Lower lobe of right lung (tissue), 2 donors: ENCODE data around the gene NEMF. TPM values are rescaled to one million over a fixed set of nuclear protein-coding genes. Genes with fewer than 3 reads are reported as not detected.
"Not testable (repeated sequence)": the region's sequence is repeated elsewhere in the genome, so short reads cannot be mapped to it uniquely, and the experiment has no call there.

Source experiments
- ATAC-seq, 2 donors: fragments of 200-7000 bp; cut with Tn5 transposase; one replicate each; pipeline ENCODE4 v1.9.1; 2020 to 2022; ENCODE audit warnings: mild to moderate bottlenecking in 2 of 2, moderate library complexity in 2 of 2
- DNase-seq: peaks from one replicate; pipeline ENCODE4 v3.0.0-alpha.2; 2020
- H3K27ac ChIP-seq: fragments of 200-600 bp; one replicate; pipeline ENCODE4 v1.8.0; 2022
- H3K27me3 ChIP-seq: fragments of 200-600 bp; one replicate; pipeline ENCODE4 v1.8.0; 2022; ENCODE audit warnings: low read depth
- H3K36me3 ChIP-seq: fragments of 200-600 bp; one replicate; pipeline ENCODE4 v1.8.0; 2022; ENCODE audit warnings: mild to moderate bottlenecking
- H3K4me1 ChIP-seq: fragments of 200-600 bp; one replicate; pipeline ENCODE4 v1.8.0; 2022
- H3K4me3 ChIP-seq: fragments of 200-600 bp; one replicate; pipeline ENCODE4 v1.8.0; 2022; ENCODE audit warnings: mild to moderate bottlenecking
- H3K9me3 ChIP-seq: fragments of 200-600 bp; one replicate; pipeline ENCODE4 v1.8.0; 2022
- intact Hi-C: fragments of 100-400 bp; cut with DNase I; formaldehyde crosslinking; loops from one replicate; pipeline ENCODE4 v1.11.0; 2022
- total RNA-seq: library from RNA; stranded (reverse); fragmentation: NEBNext Ultra II Directional; extraction: Animal tissue kit (Norgen Biotek cat#: 25700); gene quantifications from one replicate; pipeline ENCODE4 v1.2.1, GENCODE V29; 2021
- TF ChIP-seq, protein P1 (sequence below): fragments of 200-600 bp; IDR thresholded peaks from one replicate; pipeline ENCODE4 v1.8.0; 2022; ENCODE audit warnings: antibody characterized with exemption, mild to moderate bottlenecking
- donor health status: DM: no; HTN: yes; CAD: no; lungs with severe emphysema.

Gene NEMF
- total RNA-seq, 1 donor from 2014 or later = 66.1 TPM

DNA sequence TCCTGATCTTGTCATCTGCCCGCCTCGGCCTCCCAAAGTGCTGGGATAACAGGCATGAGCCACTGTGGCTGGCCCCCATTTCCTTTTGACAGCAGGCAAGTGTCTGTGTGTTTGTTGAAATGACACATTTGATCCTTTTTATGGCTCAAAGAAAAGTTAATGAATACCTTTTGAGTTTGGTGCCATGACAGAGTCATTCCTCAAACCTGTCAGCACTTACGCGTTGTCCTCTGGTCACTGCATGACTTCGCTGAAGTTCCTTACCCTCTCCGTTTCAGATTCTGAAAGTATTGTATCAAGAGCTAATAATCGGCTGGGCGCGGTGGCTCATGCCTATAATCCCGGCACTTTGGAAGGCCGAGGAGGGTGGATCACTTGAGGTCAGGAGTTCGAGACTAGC is 32.4 kb downstream of the NEMF start:
- no peak for DNase-seq
- Histone ChIP-seq H3K4me3 (no peak overlapping the region), H3K4me1 (no peaks in the 10 kb centered on the region), H3K9me3 (peaks cover 6% of the 10 kb centered on the region), H3K27me3 (no peaks in the 10 kb centered on the region), H3K36me3 (peaks cover 88% of the 10 kb centered on the region), H3K27ac (no peak overlapping the region)
- ATAC-seq = no peak
- intact Hi-C loops = no loop called here
- TF ChIP-seq, protein P1, sequence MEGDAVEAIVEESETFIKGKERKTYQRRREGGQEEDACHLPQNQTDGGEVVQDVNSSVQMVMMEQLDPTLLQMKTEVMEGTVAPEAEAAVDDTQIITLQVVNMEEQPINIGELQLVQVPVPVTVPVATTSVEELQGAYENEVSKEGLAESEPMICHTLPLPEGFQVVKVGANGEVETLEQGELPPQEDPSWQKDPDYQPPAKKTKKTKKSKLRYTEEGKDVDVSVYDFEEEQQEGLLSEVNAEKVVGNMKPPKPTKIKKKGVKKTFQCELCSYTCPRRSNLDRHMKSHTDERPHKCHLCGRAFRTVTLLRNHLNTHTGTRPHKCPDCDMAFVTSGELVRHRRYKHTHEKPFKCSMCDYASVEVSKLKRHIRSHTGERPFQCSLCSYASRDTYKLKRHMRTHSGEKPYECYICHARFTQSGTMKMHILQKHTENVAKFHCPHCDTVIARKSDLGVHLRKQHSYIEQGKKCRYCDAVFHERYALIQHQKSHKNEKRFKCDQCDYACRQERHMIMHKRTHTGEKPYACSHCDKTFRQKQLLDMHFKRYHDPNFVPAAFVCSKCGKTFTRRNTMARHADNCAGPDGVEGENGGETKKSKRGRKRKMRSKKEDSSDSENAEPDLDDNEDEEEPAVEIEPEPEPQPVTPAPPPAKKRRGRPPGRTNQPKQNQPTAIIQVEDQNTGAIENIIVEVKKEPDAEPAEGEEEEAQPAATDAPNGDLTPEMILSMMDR = no peak

DNA sequence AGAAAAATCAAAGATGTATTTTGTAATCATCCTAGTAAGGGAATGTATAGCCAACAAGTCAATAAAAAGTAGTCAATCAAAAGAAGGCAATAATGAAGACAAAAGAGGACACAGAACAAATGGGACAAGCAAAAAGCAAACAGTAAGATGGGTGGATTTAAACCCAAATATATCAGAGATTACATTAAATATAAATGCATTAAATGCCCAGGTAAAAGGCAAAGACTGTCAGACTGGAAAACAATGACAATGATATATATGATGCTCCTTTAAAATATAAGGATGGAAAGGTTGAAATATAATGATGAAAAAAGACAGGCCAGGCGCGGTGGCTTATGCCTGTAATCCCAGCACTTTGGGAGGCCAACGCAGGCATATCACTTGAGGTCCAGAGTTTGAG is 35.7 kb downstream of the NEMF start:
- DNase-seq = no peak

DNA sequence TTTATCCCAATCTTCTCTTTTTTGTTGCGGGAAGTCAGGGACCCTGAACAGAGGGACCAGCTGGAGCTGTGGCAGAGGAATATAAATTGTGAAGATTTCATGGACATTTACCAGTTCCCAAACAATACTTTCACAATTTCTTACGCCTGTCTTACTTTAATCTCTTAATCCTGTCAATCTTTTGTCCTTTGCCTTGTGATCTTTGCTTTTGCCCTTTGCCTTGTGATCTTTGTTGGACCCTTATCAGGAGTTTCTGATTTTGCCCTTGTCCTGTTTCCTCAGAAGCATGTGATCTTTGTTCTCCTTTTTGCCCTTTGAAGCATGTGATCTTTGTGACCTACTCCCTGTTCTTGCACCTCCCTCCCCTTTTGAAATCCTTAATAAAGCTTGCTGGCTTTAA is 36.5 kb downstream of the NEMF start:
- intact Hi-C loops, H3K9me3 ChIP-seq, ATAC-seq, DNase-seq, H3K27ac ChIP-seq, H3K4me1 ChIP-seq, H3K4me3 ChIP-seq, H3K27me3 ChIP-seq: not testable (repeated sequence)
- H3K36me3 ChIP-seq = peaks cover 94% of the 10 kb centered on the region

More for the DNA sequence above, 35.7 kb downstream of the NEMF start:
- Histone ChIP-seq H3K4me1 (no peaks in the 10 kb centered on the region), H3K36me3 (peaks cover 88% of the 10 kb centered on the region), H3K4me3 (no peak overlapping the region), H3K27ac (no peak overlapping the region), H3K9me3 (peaks cover 6% of the 10 kb centered on the region), H3K27me3 (no peaks in the 10 kb centered on the region)
- intact Hi-C loops = no loop called here
- TF ChIP-seq, protein P1 = no peak
- no peak for ATAC-seq

DNA sequence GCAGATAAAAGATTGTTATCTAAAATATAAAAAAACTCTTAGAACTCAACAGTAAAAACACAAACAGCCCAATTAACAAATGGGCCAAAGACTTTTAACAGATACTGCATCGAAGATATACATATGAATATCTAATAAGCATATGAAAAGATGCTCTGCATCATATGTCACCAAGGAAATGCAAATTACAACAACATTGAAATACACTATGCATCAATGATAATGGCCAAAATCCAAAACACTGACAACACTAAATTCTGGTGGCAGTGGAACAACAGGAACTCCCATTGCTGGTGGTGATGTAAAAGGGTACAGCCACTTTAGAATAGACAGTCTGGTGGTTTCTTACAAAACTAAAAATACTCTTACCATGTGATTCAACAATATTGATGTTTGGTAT is 43.8 kb downstream of the NEMF start:
- no peak for DNase-seq
- H3K4me3 ChIP-seq = no peak overlapping the region
- H3K36me3 ChIP-seq = peaks cover 95% of the 10 kb centered on the region
- TF ChIP-seq, protein P1 = no peak
- ATAC-seq = no peak
- intact Hi-C loops = no loop called here
- H3K4me1 ChIP-seq = no peaks in the 10 kb centered on the region
- no peaks in the 10 kb centered on the region for H3K27me3 ChIP-seq
- no peak overlapping the region for H3K27ac ChIP-seq
- no peaks in the 10 kb centered on the region for H3K9me3 ChIP-seq

DNA sequence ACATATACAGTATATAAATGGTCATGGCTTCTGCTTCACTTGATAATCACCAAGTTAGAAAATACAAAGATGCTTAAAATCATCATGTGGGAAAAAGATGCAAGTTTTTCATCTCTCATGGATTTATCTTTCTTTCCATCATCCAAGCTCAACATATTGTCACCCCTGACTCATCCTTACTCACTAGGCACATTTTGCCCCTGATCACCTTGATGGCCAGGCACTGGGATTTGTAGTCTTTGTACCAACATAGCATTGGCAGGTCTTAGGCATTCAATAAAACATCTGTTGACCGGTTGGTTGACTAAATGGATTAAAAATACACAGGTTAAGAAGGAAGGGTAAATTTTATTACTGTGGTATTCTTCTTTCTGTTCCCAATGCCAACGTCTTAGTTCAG is 56.6 kb downstream of the NEMF start:
- no peaks in the 10 kb centered on the region for H3K4me1 ChIP-seq
- intact Hi-C loops = no loop called here
- TF ChIP-seq, protein P1 = no peak
- DNase-seq (no peak), ATAC-seq (no peak)
- H3K36me3 ChIP-seq = peaks cover 99% of the 10 kb centered on the region
- H3K27me3 ChIP-seq = no peaks in the 10 kb centered on the region
- H3K27ac ChIP-seq = no peak overlapping the region
- no peak overlapping the region for H3K4me3 ChIP-seq
- H3K9me3 ChIP-seq = no peaks in the 10 kb centered on the region

DNA sequence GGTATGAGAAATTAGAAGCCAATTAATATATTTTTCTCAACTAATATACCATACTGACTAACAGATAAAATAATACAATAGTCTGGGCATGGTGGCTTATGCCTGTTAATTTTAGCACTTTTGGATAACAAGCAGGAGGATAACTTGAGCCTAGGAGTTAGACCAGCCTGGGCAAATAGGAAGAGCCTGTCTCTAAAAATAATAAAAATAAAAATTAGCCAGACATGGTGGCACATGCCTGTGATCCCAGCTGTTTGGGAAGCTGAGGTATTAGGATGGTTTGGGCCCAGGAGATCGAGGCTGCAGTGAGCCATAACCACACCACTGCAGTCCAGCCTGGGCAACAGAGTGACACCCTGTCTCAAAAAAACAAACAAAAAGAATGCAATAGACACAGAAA is 60.0 kb downstream of the NEMF start:
- H3K4me3 ChIP-seq = no peak overlapping the region
- H3K27ac ChIP-seq = no peak overlapping the region
- no peak for DNase-seq
- H3K27me3 ChIP-seq = no peaks in the 10 kb centered on the region
- H3K36me3 ChIP-seq = peaks cover 99% of the 10 kb centered on the region
- intact Hi-C loops = no loop called here
- H3K4me1 ChIP-seq = no peaks in the 10 kb centered on the region
- TF ChIP-seq, protein P1 = no peak
- H3K9me3 ChIP-seq = no peaks in the 10 kb centered on the region
- ATAC-seq = no peak
